Amygdala (tissue), 56 donors: Measurements from ENCODE around the gene CBLIF.
"Not testable (repeated sequence)": the region's sequence is repeated elsewhere in the genome, so short reads cannot be mapped to it uniquely, and the experiment has no call there.

Experiments
- DNase-seq, 56 donors: peaks; one replicate each; lab custom pipeline; 2025; lab: John Stamatoyannopoulos, UW

Gene CBLIF

DNA sequence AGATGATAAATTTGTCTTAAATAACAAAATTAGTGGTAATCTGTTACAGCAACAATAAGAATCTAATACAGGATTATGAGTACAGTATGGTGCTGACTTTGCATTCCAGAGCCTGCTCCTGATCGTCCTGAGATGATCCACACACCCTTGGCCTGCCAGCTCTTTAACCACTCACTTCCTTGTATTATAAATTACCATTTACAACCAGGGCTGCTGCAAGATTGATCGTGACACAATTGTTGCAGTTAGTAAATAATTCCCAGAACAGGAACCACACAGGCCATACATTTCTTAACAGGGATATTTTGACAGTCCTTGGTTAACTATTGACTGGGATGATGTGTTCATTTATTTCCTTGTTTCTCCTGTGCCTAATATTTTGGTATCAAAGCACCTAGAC is 3.8 kb upstream of the CBLIF start:
- no peak for DNase-seq

DNA sequence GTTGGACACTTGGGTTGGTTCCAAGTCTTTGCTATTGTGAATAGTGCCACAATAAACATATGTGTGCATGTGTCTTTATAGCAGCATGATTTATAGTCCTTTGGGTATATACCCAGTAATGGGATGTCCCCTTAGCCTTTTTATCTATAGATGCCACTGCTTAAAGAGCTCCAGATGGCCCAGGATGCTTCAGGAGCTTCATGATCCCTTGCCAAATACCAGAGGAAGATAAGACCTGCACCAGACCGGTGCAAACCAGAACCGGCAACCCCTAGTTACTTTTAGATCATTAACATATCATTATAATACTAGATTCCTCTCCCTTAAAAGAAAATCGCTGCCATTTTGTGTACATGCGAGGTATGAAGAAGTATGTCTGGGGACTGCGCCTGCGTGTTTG is 3.1 kb upstream of the CBLIF start:
- not testable (repeated sequence) for DNase-seq

DNA sequence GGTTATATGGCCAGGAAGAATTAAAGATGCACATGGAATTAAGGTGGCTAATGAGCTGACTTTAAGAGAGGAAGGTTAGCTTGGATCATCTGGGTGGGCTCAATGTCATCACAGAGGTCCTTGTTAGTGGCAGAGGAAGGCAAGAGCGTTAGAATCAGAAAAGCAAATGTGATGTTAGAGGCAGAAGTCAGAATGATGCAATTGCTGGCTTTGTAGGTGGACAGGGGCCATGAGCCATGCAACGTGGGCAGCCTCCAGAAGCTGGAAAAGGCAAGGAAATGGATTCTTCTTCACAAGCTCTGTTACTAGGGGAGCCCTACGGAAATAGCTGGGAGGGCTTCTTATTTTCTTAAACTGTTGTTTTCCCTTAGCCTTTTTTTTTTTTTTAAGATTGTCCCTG is 2.3 kb upstream of the CBLIF start:
- DNase-seq = no peak

DNA sequence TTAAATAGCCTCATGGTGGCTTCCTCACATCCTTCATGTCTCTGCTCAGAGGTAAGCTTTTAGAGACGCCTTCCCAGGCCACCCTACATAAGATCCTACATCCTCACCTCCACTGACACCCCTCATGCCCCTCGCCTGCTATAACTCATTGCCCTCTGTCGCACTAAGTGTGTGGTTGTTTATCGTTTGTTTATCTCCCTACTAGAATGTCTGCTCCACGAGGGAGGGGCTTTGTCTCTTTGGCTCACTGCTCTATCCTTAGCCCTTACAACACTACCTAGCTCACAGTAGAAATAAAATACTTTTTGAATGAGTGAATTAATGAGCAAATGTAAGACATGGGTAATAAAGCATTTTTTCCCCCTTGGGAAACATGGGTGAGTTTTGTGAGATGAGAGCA is 1.3 kb upstream of the CBLIF start:
- DNase-seq = no peak

DNA sequence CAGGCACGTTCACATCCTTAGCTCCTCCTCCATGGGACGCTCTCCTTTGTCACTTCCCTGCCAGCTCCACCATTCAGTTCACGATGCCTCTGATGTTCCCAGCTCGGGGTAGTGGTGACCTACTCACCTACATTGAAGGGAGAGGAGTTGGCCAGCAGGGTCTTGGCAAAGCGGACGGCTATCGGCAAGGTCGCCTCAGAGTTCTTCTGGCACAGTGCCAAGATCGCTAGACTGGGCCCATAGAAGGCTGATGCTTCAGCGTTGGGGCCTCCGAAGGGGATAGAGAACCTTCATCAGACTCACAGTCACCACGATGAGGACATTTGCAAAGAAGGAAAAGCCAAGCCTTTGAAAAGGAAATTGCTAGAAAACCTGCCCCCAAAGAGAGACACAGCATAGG is 3.0 kb downstream of the CBLIF start:
- DNase-seq = peak in 1 of 56 donors; percentile 5

DNA sequence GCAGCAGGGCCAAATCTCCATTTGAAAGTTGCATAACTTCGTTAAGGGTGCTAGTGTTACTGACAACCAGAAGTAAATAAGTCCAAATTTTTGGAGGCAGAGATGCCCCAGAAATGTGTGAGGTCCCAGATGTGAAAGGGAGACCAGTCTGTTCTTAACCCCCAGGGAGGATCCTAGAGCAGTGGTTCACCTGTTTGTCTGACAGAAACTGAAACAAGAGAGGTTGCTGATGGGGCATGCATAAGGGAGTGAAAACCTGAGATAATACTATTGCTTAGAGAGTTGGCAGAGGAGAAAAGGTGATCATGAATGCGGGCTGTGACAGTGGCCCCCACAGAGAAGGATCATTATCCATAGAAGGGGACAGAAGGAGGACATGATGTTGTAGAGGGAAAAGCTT is 3.8 kb downstream of the CBLIF start:
- no peak for DNase-seq

DNA sequence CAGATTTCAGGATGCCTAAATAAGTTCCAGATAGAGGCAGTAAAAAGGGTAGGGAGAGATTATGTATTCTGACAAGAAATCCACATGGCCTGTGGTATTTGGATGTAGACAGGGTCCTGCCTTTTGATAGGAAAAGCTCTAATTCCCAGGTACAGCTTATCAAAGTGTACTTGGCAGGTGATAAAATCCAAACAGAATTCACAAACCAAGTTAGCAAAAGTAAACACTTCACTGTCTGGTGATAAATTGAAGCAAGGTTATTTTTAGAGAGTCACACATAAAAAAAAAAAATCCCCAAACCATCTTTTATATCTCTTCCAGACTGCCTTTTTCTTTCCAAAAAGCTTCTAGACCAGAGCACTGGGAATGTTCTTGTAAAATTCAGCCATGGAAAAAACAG is 5.7 kb downstream of the CBLIF start:
- DNase-seq = no peak

DNA sequence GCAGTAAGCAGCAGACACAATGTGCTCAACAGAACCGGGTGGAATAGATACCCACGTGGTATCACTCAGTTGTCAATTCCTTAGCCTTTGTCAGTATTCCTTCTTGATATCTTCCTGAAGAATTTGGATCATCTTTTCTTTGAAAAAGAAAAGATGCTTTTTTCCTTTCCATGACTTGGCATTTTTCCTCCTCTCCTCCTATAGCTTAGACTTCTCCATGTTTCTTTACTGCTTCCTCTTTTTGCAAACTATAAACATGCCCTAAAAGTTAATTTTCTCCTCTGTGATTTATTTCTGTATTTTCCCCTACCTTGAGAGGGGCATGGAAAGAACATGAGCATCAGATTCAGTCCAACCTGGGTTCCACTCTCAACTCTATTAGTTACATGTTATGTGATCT is 11.7 kb downstream of the CBLIF start:
- DNase-seq = no peak

DNA sequence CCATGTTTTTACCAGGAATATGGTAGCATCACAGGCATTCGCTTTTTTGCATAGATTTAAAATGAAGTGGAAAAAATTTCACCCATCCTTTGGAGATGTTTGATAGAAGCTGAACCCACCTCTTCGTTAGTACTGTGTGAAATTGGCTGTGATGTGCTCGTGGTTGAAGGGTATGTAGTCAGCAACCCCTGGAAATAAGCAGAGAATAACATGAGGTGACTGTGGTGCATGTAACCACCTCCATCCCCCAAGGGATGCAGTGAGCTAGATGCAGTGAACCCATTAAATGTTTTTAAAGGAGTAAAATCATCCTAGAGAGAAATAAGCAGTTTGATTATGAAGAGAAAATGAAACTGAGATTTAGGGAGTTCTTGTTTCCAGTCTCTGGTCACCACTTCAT is 15.9 kb downstream of the CBLIF start:
- no peak for DNase-seq

DNA sequence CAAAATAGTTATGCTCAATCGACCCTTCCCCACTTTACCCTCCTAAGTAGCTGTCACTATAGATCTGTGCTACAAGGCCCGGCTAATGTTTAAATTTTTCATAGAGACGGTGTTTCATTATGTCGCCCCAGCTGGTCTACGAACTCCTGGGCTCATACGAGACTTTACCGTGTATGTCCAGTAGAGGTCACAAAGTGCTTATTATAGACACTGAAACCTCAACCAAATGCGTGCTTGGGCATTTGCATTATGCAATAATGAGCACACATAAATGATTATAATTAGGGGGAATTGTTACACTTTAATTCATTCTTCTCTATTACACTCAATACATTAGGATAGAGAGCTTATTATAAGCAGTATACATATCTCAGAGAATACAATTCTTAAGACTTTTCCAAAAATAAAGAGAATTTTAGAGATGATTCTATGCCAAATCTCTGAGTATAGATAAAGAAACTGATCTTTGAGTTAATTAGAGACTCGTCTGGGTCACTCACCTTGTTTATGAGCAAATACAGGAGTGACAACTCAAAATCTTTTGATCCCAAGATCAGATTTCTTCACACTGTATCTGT is 22.2 kb downstream of the CBLIF start:
- peak in 10 of 56 donors; percentile 1 to 42 (median 10) for DNase-seq

DNA sequence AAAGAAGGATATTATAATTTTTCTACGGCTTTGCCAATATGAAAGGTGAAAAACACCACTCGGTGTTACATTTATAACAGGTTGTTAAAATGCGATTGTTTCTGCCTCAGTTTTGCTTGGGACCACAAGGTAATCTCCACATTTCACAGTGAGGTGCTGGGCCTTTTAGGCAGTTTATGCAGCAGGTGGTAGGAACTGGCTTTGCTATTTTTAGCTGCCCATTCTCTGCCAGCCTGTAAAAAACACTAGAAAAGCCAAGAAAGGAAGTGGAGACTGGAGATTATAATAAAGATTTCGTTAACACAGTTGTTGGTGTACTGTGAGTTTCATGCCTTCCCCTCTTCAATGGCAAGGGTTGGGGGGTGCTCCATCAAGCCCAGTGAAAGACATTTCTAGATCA is 26.7 kb downstream of the CBLIF start:
- no peak for DNase-seq

DNA sequence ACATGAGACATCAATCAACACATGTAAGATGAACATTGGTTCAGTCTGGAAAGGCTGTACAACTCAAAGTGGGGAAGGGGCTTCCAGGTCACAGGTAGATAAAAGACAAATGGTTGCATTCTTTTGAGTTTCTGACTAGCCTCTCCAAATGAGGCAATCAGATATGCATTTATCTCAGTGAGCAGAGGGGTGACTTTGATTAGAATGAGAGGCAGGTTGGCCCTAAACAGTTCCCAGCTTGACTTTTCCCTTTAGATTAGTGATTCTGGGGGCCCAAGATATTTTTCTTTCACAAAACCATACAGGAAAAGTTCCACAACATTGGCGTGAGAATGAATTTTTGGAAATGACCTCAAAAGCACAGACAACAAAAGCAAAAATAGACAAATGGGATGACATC is 28.9 kb downstream of the CBLIF start:
- DNase-seq = not testable (repeated sequence)

DNA sequence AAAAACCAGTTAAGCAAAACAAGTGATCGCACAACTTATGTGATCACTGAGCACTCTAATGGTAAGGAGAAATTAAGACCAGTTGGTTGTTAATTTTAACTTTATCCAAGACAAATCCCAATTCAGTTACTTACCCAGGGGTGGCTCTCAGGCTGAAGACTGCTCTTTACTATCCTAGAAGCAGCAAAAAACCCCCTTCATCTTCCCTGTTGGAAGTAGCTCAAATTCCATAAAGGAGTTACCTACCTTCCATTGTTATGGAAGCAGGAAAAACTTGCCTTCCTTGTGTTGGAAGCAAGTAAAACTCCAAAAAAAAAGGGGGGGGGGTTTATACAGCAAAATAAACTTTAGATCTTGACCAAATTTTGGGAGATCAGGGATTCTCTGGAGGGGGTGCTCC is 29.5 kb downstream of the CBLIF start:
- no peak for DNase-seq

DNA sequence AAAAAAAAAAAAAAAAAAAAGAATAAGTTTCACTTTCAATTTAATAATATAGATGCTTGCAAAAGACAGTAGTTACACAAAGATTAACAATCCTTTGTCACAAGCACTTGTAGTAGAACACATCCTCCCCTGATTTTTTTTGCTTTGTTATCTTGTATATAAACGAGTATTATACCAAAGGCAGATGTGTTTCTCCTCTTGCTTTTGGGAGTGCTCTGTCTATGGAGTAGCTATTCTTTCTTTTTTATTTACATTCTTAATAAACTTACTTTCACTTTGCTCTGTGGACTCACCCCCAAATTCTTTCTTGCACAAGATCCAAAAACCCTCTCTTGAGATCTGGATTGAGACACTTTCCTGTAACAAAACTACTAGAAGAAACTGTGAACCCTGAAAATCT is 31.3 kb downstream of the CBLIF start:
- no peak for DNase-seq

DNA sequence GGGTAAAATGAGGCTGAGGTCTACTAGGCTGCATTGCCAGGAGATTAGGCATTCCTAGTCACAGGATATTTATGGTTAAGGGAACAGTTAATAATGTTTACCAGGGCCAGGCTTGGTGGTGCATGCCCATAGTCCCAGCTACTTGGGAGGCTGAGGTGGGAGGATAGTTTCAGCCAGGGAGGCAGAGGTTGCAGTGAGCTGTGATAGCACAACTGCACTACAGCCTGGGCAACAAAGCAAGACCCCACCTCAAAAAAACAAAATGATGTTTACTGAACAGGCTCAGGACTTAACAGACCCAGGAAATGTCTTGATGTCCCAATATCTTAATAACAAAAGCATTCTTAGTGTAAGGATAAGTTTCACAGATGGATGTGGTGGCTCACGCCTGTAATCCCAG is 31.9 kb downstream of the CBLIF start:
- DNase-seq = no peak

DNA sequence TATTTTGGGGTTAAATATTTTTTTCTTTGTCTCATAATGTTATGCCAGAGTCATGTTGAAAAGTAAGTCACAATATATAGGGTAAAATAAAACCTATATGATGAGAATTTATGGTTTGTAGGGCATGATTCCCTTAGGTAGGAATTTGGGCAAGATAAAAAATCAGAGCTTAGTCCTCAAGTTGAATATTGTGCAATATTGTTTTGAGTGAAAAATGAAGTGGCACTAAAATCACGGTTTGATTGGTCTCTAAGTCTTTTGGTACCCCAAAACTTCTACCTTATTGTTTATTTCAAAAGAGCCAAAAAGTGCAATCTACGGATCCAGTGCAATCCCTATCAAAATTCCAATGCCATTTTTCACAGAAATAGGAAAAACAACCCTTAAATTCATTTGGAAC is 33.1 kb downstream of the CBLIF start:
- DNase-seq = no peak

DNA sequence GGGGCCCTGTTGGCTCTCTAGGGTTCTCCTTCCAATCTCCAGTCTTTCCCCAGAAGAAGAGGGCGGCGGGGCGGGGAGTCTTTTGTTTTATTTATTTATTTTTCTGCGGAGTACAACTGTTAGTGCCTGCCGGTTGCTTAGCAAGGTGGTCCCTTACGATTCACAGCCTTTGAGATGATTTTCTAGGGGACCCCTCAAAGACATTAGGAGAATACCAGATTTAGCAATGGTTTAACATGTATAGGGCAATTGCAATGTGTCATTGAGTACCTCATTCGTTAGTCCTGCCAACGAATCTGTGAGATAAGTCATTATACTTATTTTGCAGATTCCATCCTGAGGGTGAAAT is 34.4 kb downstream of the CBLIF start:
- no peak for DNase-seq

DNA sequence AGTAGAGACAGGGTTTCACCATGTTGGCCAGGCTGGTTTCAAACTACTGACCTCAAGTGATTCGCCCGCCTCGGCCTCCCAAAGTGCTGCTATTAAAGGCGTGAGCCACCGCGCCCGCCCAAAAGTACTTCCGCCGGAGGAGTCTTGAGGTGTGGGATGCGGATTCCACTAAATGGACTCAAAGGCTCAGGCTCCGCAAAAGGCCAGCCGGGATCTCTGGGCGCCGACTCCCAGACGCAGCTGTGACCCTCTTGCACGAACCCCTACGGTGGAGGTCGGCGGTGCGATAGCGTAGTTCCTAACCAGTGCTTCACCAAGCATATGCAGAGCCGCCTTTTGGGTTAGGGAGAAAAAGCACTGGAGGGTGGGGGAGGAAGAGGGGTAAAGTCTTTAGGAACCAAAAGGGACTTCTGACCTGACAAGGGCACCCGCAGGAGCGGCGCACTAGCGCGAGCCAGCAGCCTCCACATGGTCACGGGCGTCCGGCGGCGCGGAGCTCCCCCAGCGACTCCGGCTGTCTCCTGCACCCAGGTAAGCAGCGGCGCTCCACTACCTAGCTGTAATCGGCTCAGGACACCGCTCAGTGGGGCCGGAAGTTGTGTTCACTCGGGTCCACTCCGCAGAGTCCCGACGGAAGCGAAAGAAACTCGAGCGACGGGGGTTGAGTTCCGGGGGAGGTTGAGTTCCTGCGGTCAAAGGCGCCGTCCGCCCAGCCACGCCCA is 34.9 kb downstream of the CBLIF start, which contains the start of gene MRPL16:
Gene MRPL16, minus strand, starts transcription at position 590 of the 722 bp plus-strand sequence. Its CDS starts 120 bp downstream, at position 470.
- peak in 55 of 56 donors; percentile 9 to 88 (median 73) for DNase-seq

DNA sequence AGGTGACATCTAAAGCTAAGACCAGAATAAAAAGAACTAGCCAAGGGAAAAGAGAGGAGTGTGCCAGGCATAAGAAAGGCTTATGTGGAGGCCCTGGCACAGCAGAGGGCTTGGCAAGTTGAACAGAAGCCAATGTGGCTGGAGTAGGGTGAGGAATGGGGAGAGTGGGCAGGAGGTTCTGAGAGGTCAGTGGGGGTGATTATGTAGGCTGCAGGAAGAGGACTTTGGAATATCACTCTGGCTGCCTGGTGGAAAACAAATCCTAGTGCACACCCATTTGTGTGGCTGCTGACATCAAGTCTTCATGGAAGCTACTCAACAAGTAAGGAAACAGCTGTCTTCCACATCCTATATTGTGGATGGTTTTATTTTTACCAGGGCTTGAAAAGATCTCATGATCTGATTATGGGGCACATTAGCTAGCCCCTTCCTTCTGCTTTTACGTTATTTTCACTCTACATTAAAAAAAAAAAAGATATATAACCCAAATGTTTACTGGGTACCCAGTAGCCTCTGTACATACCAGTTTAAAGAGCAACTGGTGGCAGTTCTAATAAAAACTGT is 38.2 kb downstream of the CBLIF start:
- no peak for DNase-seq

DNA sequence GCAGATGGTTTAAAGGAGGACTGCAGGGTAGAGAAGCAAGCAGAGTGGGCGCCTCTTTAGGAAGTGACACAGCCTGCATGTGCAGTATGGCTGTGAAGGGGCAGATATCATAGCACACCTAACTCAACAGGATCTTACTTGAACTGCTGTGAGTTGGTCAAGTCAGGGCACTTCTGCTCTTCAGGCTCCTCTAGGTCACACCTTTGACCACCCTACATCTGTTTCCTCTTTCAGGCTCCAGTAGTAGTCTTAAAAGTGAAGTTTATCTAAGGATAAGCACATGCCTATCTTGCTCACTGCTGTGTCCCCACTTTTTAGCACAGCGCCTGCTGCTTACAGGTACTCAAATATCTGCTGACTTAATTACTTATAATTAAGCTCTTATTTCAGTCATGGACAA is 41.2 kb downstream of the CBLIF start:
- DNase-seq = no peak

DNA sequence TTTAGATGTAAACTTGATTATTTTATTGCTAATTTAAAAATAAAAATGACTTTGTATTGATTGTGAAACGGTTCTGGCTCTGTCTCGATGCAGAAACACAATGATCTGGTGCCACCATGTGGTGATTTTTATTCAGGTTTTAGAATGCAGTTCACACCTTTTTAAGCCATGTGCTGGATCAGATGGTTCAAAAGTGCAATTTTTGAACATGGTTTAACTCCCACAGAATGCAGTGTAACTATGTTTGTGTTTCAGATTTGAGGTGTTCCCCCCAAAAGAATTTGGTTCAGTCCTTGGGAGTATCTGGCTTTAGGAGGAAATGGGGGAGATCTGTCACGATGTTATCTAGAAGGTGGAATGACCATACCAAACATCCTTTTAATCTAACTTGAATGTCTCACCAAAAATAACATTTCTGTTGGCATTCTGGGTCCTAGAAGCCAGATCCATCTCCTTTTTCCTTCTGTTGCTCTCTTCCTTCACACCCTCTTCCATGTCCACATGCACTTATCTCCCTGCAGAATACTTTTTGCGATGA is 42.6 kb downstream of the CBLIF start:
- DNase-seq = peak in 15 of 56 donors; percentile 7 to 75 (median 45)
